Hepatocyte (in vitro differentiated cells): ENCODE data around the gene WAPL. TPM values are rescaled to one million over a fixed set of nuclear protein-coding genes. Genes with fewer than 3 reads are reported as not detected.

Experiments
- DNase-seq: peaks from one replicate; pipeline ENCODE4 v3.0.0-alpha.2; 2016; ENCODE audit warnings: low spot score
- H2AFZ ChIP-seq: fragments of 200-600 bp; sonication (generic); 2 replicates; pipeline ENCODE4 v1.6.0; 2016; ENCODE audit warnings: antibody characterized with exemption, mild to moderate bottlenecking
- H3K27ac ChIP-seq: fragments of 200-600 bp; sonication (generic); 2 replicates; pipeline ENCODE4 v1.5.1; 2016; ENCODE audit warnings: mild to moderate bottlenecking
- H3K27me3 ChIP-seq: fragments of 200-600 bp; sonication (generic); 2 replicates; pipeline ENCODE4 v1.6.1; 2016
- H3K36me3 ChIP-seq: fragments of 200-600 bp; sonication (generic); replicated peaks from 2 replicates; pipeline ENCODE4 v1.5.1; 2016; ENCODE audit warnings: low read depth; ENCODE audit not compliant: insufficient read depth
- H3K4me1 ChIP-seq: fragments of 200-600 bp; sonication (generic); 2 replicates; pipeline ENCODE4 v1.5.1; 2016; ENCODE audit warnings: mild to moderate bottlenecking, moderate library complexity; ENCODE audit not compliant: insufficient read depth
- H3K4me2 ChIP-seq: fragments of 200-600 bp; sonication (generic); 2 replicates; pipeline ENCODE4 v1.6.0; 2016
- H3K4me3 ChIP-seq: fragments of 200-600 bp; sonication (generic); 2 replicates; pipeline ENCODE4 v1.5.1; 2016; ENCODE audit warnings: mild to moderate bottlenecking
- H3K79me2 ChIP-seq: fragments of 200-600 bp; sonication (generic); 2 replicates; pipeline ENCODE4 v1.6.0; 2017; ENCODE audit warnings: mild to moderate bottlenecking
- H3K9me2 ChIP-seq: fragments of 200-600 bp; sonication (generic); replicated peaks from 2 replicates; pipeline ENCODE4 v1.6.0; 2017; ENCODE audit warnings: mild to moderate bottlenecking; ENCODE audit not compliant: insufficient read depth
- H3K9me3 ChIP-seq: fragments of 200-600 bp; sonication (generic); 2 replicates; pipeline ENCODE4 v1.5.1; 2016; ENCODE audit warnings: low read depth, mild to moderate bottlenecking
- H4K20me1 ChIP-seq: fragments of 200-600 bp; sonication (generic); 2 replicates; pipeline ENCODE4 v1.6.0; 2016; ENCODE audit warnings: mild to moderate bottlenecking; ENCODE audit not compliant: insufficient read depth, poor library complexity, severe bottlenecking
- EZH2 ChIP-seq: fragments of 200-600 bp; sonication (generic); IDR thresholded peaks from 2 replicates; pipeline ENCODE4 v1.6.1; 2016; ENCODE audit warnings: antibody characterized with exemption, mild to moderate bottlenecking, borderline replicate concordance
- EZH2phosphoT487 ChIP-seq: fragments of 200-600 bp; sonication (generic); IDR thresholded peaks from one replicate; pipeline ENCODE4 v1.6.1; 2018; ENCODE audit warnings: antibody characterized with exemption, mild to moderate bottlenecking, low read depth, moderate library complexity; ENCODE audit not compliant: unreplicated experiment, severe bottlenecking
- WGBS: methylation state at CpG from one replicate; pipeline ENCODE4 v1.1.6; 2016; ENCODE audit warnings: low lambda C conversion rate; ENCODE audit errors: missing lambda C conversion rate; 5-methylcytosine and 5-hydroxymethylcytosine counted together
- polyA plus RNA-seq: library from polyadenylated mRNA; unstranded; fragments of >200 nt; fragmentation: Nextera tagmentation; extraction: Ambion mirVana; gene quantifications from 2 replicates; pipeline ENCODE4 v1.2.1, GENCODE V29; 2016
- total RNA-seq: library from RNA; depleted of rRNA; stranded (reverse); fragments of >200 nt; gene quantifications from 2 replicates; pipeline ENCODE4 v1.2.3, GENCODE V29; 2014
- TF ChIP-seq, protein P1 (sequence below): fragments of 200-600 bp; sonication (generic); IDR thresholded peaks from 2 replicates; pipeline ENCODE4 v1.5.1; 2016; ENCODE audit warnings: antibody characterized with exemption, mild to moderate bottlenecking; ENCODE audit not compliant: poor library complexity

WAPL gene
- total and polyA plus RNA-seq, 2 experiments from 2014 or later: 19.4 to 41.4 TPM

DNA sequence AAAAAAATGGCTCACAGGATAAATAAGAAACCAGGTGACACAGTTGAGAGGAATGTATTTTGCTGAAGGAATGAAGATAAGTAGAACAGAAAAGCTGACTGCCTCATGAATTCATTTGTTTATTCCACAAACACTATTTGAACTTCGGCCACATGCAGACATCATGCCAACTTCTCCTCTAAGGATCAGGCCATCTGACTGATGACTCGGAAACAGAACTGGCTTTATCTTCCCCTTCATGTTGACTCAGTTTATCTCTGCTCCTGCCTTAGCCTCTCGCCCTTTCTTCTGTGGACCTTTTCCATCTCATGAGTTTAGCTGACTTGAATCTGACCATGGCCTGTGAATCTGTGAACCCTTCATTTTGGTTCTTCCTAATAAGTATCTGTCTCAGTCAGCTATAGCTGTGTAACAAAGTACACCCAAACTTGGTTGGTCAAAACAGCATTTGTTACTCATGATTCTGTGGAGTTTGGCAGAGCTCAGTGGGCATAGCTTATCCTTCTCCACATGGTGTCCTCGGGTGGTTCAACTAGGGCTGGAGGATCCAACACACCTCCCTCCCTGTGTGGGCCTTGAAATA is 111.0 kb downstream of the WAPL start:
- H3K36me3 ChIP-seq: no peaks in the 10 kb centered on the region
- peak overlapping the region; percentile 28 for H3K4me2 ChIP-seq
- peak; percentile 64 for DNase-seq
- H3K4me3 ChIP-seq: no peak overlapping the region
- peaks cover 13% of the 10 kb centered on the region for H3K4me1 ChIP-seq
- H2AFZ ChIP-seq: no peak overlapping the region
- TF ChIP-seq EZH2phosphoT487 (no peak), EZH2 (no peak)
- TF ChIP-seq, protein P1, sequence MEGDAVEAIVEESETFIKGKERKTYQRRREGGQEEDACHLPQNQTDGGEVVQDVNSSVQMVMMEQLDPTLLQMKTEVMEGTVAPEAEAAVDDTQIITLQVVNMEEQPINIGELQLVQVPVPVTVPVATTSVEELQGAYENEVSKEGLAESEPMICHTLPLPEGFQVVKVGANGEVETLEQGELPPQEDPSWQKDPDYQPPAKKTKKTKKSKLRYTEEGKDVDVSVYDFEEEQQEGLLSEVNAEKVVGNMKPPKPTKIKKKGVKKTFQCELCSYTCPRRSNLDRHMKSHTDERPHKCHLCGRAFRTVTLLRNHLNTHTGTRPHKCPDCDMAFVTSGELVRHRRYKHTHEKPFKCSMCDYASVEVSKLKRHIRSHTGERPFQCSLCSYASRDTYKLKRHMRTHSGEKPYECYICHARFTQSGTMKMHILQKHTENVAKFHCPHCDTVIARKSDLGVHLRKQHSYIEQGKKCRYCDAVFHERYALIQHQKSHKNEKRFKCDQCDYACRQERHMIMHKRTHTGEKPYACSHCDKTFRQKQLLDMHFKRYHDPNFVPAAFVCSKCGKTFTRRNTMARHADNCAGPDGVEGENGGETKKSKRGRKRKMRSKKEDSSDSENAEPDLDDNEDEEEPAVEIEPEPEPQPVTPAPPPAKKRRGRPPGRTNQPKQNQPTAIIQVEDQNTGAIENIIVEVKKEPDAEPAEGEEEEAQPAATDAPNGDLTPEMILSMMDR: no peak
- WGBS: 55% methylated on average over 4 of the region's 4 CpGs
- H3K27ac ChIP-seq: peak overlapping the region; percentile 89
- H3K27me3 ChIP-seq: no peaks in the 10 kb centered on the region
- H3K9me2 ChIP-seq: no peaks in the 10 kb centered on the region
- no peaks in the 10 kb centered on the region for H3K79me2 ChIP-seq
- no peaks in the 10 kb centered on the region for H3K9me3 ChIP-seq
- no peaks in the 10 kb centered on the region for H4K20me1 ChIP-seq

DNA sequence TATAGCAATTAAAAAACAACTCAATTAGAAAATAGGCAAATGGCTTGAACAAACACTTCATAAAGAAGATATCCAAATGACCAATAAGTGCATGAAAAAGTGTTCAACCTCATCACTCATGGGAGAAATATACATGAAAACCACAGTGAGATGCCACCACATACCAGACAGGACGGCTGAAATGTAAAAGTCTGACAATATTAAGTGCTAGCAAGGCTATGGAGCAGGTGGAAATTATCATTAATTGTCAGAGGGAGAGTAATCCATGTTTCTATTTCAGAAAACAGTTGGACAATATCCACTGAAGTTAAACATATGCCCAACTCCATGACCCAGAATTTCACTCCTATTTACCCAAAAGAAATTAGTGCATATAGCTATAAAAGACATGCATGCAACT is 112.4 kb downstream of the WAPL start:
- Histone ChIP-seq H3K4me1 (peaks cover 13% of the 10 kb centered on the region), H3K4me3 (no peak overlapping the region), H4K20me1 (no peaks in the 10 kb centered on the region), H3K9me3 (no peaks in the 10 kb centered on the region), H3K27ac (no peak overlapping the region), H2AFZ (no peak overlapping the region), H3K79me2 (no peaks in the 10 kb centered on the region), H3K9me2 (no peaks in the 10 kb centered on the region), H3K4me2 (no peak overlapping the region), H3K36me3 (no peaks in the 10 kb centered on the region), H3K27me3 (no peaks in the 10 kb centered on the region)
- TF ChIP-seq EZH2phosphoT487: no peak
- TF ChIP-seq EZH2: no peak
- TF ChIP-seq, protein P1: no peak
- 88% methylated on average over 1 of the region's 1 CpG for WGBS
- no peak for DNase-seq

DNA sequence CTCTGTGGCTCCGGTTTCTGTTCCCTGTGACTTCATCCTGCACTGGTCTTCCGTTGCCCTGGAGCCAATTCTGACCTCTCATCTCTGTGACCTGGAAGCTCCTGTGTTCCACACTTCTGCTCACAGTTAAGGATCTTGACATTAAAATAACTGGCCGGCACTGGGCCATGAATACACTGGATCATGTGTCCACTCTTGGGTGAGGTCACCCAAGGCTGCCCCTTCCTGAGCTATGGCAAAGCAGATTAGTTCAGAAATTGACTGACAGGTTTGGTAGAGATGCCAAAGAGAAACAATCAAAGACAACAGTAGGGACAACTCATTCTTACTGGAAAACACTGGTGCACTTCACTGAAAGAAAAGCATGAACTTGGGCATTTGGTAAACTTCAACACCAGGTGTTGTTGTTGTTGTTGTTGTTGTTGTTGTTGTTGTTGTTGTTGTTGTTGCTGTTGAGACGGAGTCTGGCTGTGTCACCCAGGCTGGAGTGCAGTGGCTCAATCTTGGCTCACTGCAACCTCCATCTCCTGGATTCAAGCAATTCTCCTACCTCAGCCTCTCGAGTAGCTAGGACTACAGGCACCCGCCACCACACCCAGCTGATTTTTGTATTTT is 118.3 kb downstream of the WAPL start:
- H3K4me1 ChIP-seq: peaks cover 18% of the 10 kb centered on the region
- no peaks in the 10 kb centered on the region for H3K9me2 ChIP-seq
- no peak overlapping the region for H3K27ac ChIP-seq
- peaks cover 24% of the 10 kb centered on the region for H3K27me3 ChIP-seq
- no peaks in the 10 kb centered on the region for H3K79me2 ChIP-seq
- no peak overlapping the region for H3K4me2 ChIP-seq
- no peaks in the 10 kb centered on the region for H3K9me3 ChIP-seq
- TF ChIP-seq EZH2 (no peak), EZH2phosphoT487 (no peak)
- TF ChIP-seq, protein P1: no peak
- 75% methylated on average over 6 of the region's 6 CpGs for WGBS
- H3K36me3 ChIP-seq: no peaks in the 10 kb centered on the region
- no peak for DNase-seq
- no peak overlapping the region for H2AFZ ChIP-seq
- H4K20me1 ChIP-seq: no peaks in the 10 kb centered on the region
- H3K4me3 ChIP-seq: no peak overlapping the region
